ENCODE measurements around the gene PHAX. TPM values are rescaled to one million over a fixed set of nuclear protein-coding genes. Genes with fewer than 3 reads are reported as not detected.

PHAX gene
- polyA plus RNA-seq, 3 donors: 4.8 to 37.6 (median 19.3) TPM

DNA sequence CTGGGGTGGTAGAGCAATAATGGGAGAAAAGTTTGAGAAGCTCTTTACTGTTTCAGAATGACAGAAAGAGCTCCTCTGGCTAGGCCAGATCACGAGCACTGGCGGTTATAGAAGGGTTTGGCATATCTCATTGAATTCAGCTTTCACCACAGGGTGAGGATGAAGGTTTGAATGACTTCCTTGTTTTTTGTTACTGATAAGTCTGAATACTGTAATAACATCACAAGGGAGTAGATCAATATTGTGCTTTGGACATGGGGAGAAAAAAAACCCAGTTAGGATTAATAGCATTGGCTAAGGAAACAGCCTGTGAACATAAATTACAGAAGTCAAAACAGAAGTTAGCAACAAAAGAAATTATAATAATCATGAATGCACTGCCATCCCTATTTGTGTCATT is 9.4 kb downstream of the PHAX start:
- peaks cover 52 to 90% of the 10 kb centered on the region in 2 donors for H3K36me3 ChIP-seq (replicated peaks in 1 of 2; ENCODE audit: control insufficient read depth in 1 of 2, insufficient read depth in 2 of 2, low read length in 2 of 2)
- no peaks in the 10 kb centered on the region for H3K27me3 Mint-ChIP-seq (ENCODE audit: low read depth in 3 of 3)
- H3K36me3 Mint-ChIP-seq: peaks cover 63 to 92% of the 10 kb centered on the region in 2 donors
- H3K79me2 ChIP-seq (ENCODE audit: insufficient read depth, low read length): peaks cover 64% of the 10 kb centered on the region
- WGBS (ENCODE audit: insufficient coverage): no CpG with 5 or more reads among the region's 2 CpGs
- no peak overlapping the region for H3K4me3 Mint-ChIP-seq
- peaks cover 8% of the 10 kb centered on the region for H3K4me1 Mint-ChIP-seq
- no peaks in the 10 kb centered on the region for H3K9me3 Mint-ChIP-seq
- H3K9me3 ChIP-seq (replicated peaks in 1 of 2; ENCODE audit: control insufficient read depth in 1 of 2, insufficient read depth in 1 of 2, low read length in 2 of 2): no peaks in the 10 kb centered on the region
- peak overlapping the region in 2 of 7 donors; percentile 4 to 76 for H3K27ac Mint-ChIP-seq
- no peak overlapping the region for H2AFZ ChIP-seq (ENCODE audit: insufficient read depth, low read depth, low read length, poor library complexity, severe bottlenecking)
- no peaks in the 10 kb centered on the region for H3K4me1 ChIP-seq (ENCODE audit: control insufficient read depth in 1 of 2, insufficient read depth in 2 of 2, low read length in 2 of 2)
- no peak overlapping the region for H3K4me3 ChIP-seq (replicated peaks in 1 of 3; ENCODE audit: low read depth in 2 of 3, low read length in 3 of 3)
- H3K27ac ChIP-seq (ENCODE audit: low read depth in 1 of 2, low read length in 2 of 2): no peak overlapping the region
- H3K9ac ChIP-seq (ENCODE audit: insufficient read depth, low read length, poor library complexity, severe bottlenecking): no peak overlapping the region
- intact Hi-C loops (cut with micrococcal nuclease): no loop called here
- peaks cover 40% of the 10 kb centered on the region for H4K20me1 ChIP-seq (ENCODE audit: insufficient read depth, low read length)
- TF ChIP-seq, protein P1, sequence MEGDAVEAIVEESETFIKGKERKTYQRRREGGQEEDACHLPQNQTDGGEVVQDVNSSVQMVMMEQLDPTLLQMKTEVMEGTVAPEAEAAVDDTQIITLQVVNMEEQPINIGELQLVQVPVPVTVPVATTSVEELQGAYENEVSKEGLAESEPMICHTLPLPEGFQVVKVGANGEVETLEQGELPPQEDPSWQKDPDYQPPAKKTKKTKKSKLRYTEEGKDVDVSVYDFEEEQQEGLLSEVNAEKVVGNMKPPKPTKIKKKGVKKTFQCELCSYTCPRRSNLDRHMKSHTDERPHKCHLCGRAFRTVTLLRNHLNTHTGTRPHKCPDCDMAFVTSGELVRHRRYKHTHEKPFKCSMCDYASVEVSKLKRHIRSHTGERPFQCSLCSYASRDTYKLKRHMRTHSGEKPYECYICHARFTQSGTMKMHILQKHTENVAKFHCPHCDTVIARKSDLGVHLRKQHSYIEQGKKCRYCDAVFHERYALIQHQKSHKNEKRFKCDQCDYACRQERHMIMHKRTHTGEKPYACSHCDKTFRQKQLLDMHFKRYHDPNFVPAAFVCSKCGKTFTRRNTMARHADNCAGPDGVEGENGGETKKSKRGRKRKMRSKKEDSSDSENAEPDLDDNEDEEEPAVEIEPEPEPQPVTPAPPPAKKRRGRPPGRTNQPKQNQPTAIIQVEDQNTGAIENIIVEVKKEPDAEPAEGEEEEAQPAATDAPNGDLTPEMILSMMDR (IDR thresholded peaks at IDR 0.05): no peak
- no peak overlapping the region for H3K4me2 ChIP-seq (replicated peaks; ENCODE audit: extremely low read depth, low read length, poor library complexity, severe bottlenecking)
- H3K27me3 ChIP-seq (ENCODE audit: control insufficient read depth in 2 of 2, insufficient read depth in 2 of 2, low read length in 2 of 2): no peaks in the 10 kb centered on the region
- DNase-seq: no peak

DNA sequence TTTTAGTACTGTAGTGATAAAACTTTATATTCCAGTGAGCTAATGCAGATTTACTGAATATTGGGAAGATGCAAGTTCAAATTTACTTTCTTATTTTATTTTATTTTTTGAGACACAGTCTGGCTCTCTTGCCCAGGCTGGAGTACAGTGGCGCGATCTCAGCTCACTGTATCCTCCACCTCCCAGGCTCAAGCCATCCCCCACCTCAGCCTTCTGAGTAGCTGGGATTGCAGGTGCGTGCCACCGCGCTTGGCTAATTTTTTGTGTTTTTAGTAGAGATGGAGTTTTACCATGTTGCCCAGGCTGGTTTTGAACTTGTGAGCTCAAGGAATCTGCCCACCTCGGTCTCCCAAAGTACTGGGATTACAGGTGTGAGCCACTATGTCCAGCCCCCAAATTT is 9.9 kb downstream of the PHAX start:
- Mint-ChIP-seq H3K4me3 (no peak overlapping the region), H3K9me3 (no peaks in the 10 kb centered on the region), H3K27me3 (ENCODE audit: low read depth in 3 of 3) (no peaks in the 10 kb centered on the region), H3K4me1 (peaks cover 5% of the 10 kb centered on the region), H3K36me3 (peaks cover 60 to 91% of the 10 kb centered on the region in 2 donors), H3K27ac (no peak overlapping the region)
- H2AFZ ChIP-seq (ENCODE audit: insufficient read depth, low read depth, low read length, poor library complexity, severe bottlenecking): no peak overlapping the region
- intact Hi-C loops (cut with micrococcal nuclease): no loop called here
- no peaks in the 10 kb centered on the region for H3K9me3 ChIP-seq (replicated peaks in 1 of 2; ENCODE audit: control insufficient read depth in 1 of 2, insufficient read depth in 1 of 2, low read length in 2 of 2)
- peaks cover 40% of the 10 kb centered on the region for H4K20me1 ChIP-seq (ENCODE audit: insufficient read depth, low read length)
- H3K9ac ChIP-seq (ENCODE audit: insufficient read depth, low read length, poor library complexity, severe bottlenecking): no peak overlapping the region
- WGBS (ENCODE audit: insufficient coverage): no CpG with 5 or more reads among the region's 6 CpGs
- DNase-seq: no peak
- H3K4me2 ChIP-seq (replicated peaks; ENCODE audit: extremely low read depth, low read length, poor library complexity, severe bottlenecking): no peak overlapping the region
- TF ChIP-seq, protein P1 (IDR thresholded peaks at IDR 0.05): no peak
- H3K36me3 ChIP-seq (replicated peaks in 1 of 2; ENCODE audit: control insufficient read depth in 1 of 2, insufficient read depth in 2 of 2, low read length in 2 of 2): peaks cover 54 to 90% of the 10 kb centered on the region in 2 donors
- peaks cover 59% of the 10 kb centered on the region for H3K79me2 ChIP-seq (ENCODE audit: insufficient read depth, low read length)
- no peak overlapping the region for H3K27ac ChIP-seq (ENCODE audit: low read depth in 1 of 2, low read length in 2 of 2)
- no peak overlapping the region for H3K4me3 ChIP-seq (replicated peaks in 1 of 3; ENCODE audit: low read depth in 2 of 3, low read length in 3 of 3)
- H3K4me1 ChIP-seq (ENCODE audit: control insufficient read depth in 1 of 2, insufficient read depth in 2 of 2, low read length in 2 of 2): no peaks in the 10 kb centered on the region
- H3K27me3 ChIP-seq (ENCODE audit: control insufficient read depth in 2 of 2, insufficient read depth in 2 of 2, low read length in 2 of 2): no peaks in the 10 kb centered on the region
